Neural progenitor cell (in vitro differentiated cells): ENCODE measurements around the gene ZCCHC14. TPM values are rescaled to one million over a fixed set of nuclear protein-coding genes. Genes with fewer than 3 reads are reported as not detected.
A peak's percentile ranks its signal among the peaks of the same experiment; 100 is the strongest.

ENCODE experiments used
- DNase-seq: peaks from one replicate; pipeline ENCODE4 v3.0.0-alpha.2; 2016; ENCODE audit warnings: low spot score
- H2AFZ ChIP-seq: fragments of 200-600 bp; sonication (generic); replicated peaks from 2 replicates; pipeline ENCODE4 v1.6.1; 2016; ENCODE audit warnings: antibody characterized with exemption
- H3F3A ChIP-seq: fragments of 200-600 bp; sonication (generic); 2 replicates; pipeline ENCODE4 v1.6.1; 2016; ENCODE audit warnings: antibody characterized with exemption, low read depth
- H3K27ac ChIP-seq: fragments of 200-600 bp; sonication (generic); 2 replicates; pipeline ENCODE4 v1.5.1; 2016; ENCODE audit warnings: mild to moderate bottlenecking
- H3K27me3 ChIP-seq: fragments of 200-600 bp; sonication (generic); 2 replicates; pipeline ENCODE4 v1.6.1; 2016; ENCODE audit warnings: mild to moderate bottlenecking, moderate library complexity
- H3K36me3 ChIP-seq: fragments of 200-600 bp; sonication (generic); 2 replicates; pipeline ENCODE4 v1.5.1; 2016
- H3K4me1 ChIP-seq: fragments of 200-600 bp; sonication (generic); 2 replicates; pipeline ENCODE4 v1.6.1; 2016; ENCODE audit warnings: mixed run types
- H3K4me2 ChIP-seq: fragments of 200-600 bp; sonication (generic); 2 replicates; pipeline ENCODE4 v1.6.1; 2016
- H3K4me3 ChIP-seq: fragments of 200-600 bp; sonication (generic); 2 replicates; pipeline ENCODE4 v1.5.1; 2016
- H3K79me2 ChIP-seq: fragments of 200-600 bp; sonication (generic); 2 replicates; pipeline ENCODE4 v1.6.1; 2016; ENCODE audit warnings: low read depth
- H3K9ac ChIP-seq: fragments of 200-600 bp; sonication (generic); 2 replicates; pipeline ENCODE4 v1.6.1; 2016
- H3K9me3 ChIP-seq: fragments of 200-600 bp; sonication (generic); 2 replicates; pipeline ENCODE4 v1.5.1; 2016; ENCODE audit warnings: low read depth
- H4K20me1 ChIP-seq: fragments of 200-600 bp; sonication (generic); 2 replicates; pipeline ENCODE4 v1.6.1; 2016; ENCODE audit warnings: low read depth
- H3K27ac Mint-ChIP-seq: 3 replicates; pipeline ENCODE4 v1.8.0; 2021; ENCODE audit warnings: mixed read lengths
- H3K27me3 Mint-ChIP-seq: 2 replicates; pipeline ENCODE4 v1.8.0; 2022; ENCODE audit warnings: low read depth, mild to moderate bottlenecking, inconsistent platforms, moderate library complexity, mixed read lengths; ENCODE audit not compliant: insufficient read depth
- H3K36me3 Mint-ChIP-seq: 3 replicates; pipeline ENCODE4 v1.8.0; 2021; ENCODE audit warnings: mixed read lengths
- H3K4me1 Mint-ChIP-seq: 3 replicates; pipeline ENCODE4 v1.8.0; 2021; ENCODE audit warnings: mixed read lengths
- H3K4me3 Mint-ChIP-seq: 3 replicates; pipeline ENCODE4 v1.8.0; 2021; ENCODE audit warnings: mild to moderate bottlenecking, moderate library complexity, mixed read lengths
- H3K9me3 Mint-ChIP-seq: 3 replicates; pipeline ENCODE4 v1.8.0; 2020; ENCODE audit warnings: mixed read lengths
- EZH2 ChIP-seq: fragments of 200-600 bp; sonication (generic); IDR thresholded peaks from 2 replicates; pipeline ENCODE4 v1.6.1; 2017; ENCODE audit warnings: antibody characterized with exemption, mild to moderate bottlenecking, moderate library complexity
- EZH2phosphoT487 ChIP-seq: fragments of 200-600 bp; sonication (generic); IDR thresholded peaks from 2 replicates; pipeline ENCODE4 v1.6.1; 2017; ENCODE audit warnings: antibody characterized with exemption
- total RNA-seq: library from RNA; depleted of rRNA; stranded (reverse); fragments of >200 nt; gene quantifications from 2 replicates; pipeline ENCODE4 v1.2.3, GENCODE V29; 2015; ENCODE audit warnings: low replicate concordance
- TF ChIP-seq, protein P1 (sequence below): fragments of 200-600 bp; sonication (generic); IDR thresholded peaks from 2 replicates; pipeline ENCODE4 v1.5.1; 2017; ENCODE audit warnings: antibody characterized with exemption, mild to moderate bottlenecking

The ZCCHC14 gene
- total RNA-seq, 1 donor from 2014 or later = 10.3 TPM

DNA sequence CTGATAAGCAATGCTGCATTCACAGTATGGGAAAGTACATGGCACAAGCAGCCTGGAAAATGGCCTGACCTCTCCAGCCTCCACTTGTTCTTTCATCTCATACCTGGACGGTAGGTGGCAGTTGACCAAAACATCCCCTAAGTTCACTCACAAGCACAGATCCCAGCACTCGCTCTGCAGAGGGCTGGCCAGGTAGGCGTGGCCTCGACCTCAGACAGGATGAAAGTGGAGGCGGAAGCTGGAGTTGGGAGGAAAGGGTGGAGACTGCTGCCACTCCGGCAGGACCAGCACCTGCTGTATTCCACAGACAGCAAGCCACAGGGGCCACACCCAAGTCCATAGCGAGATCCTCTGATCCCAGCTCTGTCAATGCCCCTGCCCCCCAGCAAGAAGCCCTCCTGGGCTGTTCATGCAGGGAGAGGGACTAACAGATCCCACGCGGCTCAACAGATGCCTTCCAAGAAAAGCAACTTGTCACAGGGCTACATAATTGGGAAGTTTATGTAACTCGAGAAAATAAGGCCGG, 31.3 kb downstream of the ZCCHC14 start:
- DNase-seq = peak; percentile 89
- Mint-ChIP-seq H3K4me3 (peak overlapping the region; percentile 46), H3K27me3 (peaks cover 5% of the 10 kb centered on the region), H3K4me1 (peaks cover 48% of the 10 kb centered on the region), H3K27ac (no peak overlapping the region), H3K36me3 (peaks cover 5% of the 10 kb centered on the region), H3K9me3 (no peaks in the 10 kb centered on the region)
- peak overlapping the region; percentile 62 for H3K4me2 ChIP-seq
- peak overlapping the region; percentile 29 for H3K4me3 ChIP-seq
- H3K4me1 ChIP-seq = peaks cover 16% of the 10 kb centered on the region
- H3F3A ChIP-seq = peaks cover 17% of the 10 kb centered on the region
- no peak overlapping the region for H3K9ac ChIP-seq
- H2AFZ ChIP-seq = no peak overlapping the region
- peaks cover 50% of the 10 kb centered on the region for H3K79me2 ChIP-seq
- no peaks in the 10 kb centered on the region for H3K27me3 ChIP-seq
- no peak overlapping the region for H3K27ac ChIP-seq
- TF ChIP-seq, protein P1, sequence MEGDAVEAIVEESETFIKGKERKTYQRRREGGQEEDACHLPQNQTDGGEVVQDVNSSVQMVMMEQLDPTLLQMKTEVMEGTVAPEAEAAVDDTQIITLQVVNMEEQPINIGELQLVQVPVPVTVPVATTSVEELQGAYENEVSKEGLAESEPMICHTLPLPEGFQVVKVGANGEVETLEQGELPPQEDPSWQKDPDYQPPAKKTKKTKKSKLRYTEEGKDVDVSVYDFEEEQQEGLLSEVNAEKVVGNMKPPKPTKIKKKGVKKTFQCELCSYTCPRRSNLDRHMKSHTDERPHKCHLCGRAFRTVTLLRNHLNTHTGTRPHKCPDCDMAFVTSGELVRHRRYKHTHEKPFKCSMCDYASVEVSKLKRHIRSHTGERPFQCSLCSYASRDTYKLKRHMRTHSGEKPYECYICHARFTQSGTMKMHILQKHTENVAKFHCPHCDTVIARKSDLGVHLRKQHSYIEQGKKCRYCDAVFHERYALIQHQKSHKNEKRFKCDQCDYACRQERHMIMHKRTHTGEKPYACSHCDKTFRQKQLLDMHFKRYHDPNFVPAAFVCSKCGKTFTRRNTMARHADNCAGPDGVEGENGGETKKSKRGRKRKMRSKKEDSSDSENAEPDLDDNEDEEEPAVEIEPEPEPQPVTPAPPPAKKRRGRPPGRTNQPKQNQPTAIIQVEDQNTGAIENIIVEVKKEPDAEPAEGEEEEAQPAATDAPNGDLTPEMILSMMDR = peak; percentile 68
- TF ChIP-seq EZH2phosphoT487 = no peak
- no peak for TF ChIP-seq EZH2
- H4K20me1 ChIP-seq = peaks cover 54% of the 10 kb centered on the region
- H3K36me3 ChIP-seq = no peaks in the 10 kb centered on the region
- no peaks in the 10 kb centered on the region for H3K9me3 ChIP-seq

DNA sequence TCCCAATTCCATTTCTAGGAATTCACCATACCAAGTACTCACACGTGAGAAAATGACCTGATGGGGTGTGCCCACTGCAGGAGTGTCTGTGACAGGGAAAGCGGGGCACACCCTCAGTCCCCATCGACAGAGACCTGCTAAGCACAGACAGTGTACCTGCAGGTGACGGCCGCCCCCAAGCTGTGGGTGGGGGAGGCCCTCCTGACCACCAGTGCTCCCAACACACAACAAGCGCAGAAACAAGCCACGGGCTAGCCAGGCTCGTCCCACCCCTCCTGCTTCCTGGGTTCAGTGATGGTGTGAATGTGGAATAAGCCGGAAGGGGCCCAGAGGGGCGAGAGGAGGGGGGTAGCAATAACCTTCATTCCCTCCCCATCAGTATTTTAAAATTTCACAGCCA, 31.9 kb downstream of the ZCCHC14 start:
- peaks cover 48% of the 10 kb centered on the region for H4K20me1 ChIP-seq
- Mint-ChIP-seq H3K27me3 (peaks cover 5% of the 10 kb centered on the region), H3K4me1 (peaks cover 42% of the 10 kb centered on the region), H3K4me3 (no peak overlapping the region), H3K27ac (peak overlapping the region; percentile 42), H3K36me3 (peaks cover 5% of the 10 kb centered on the region), H3K9me3 (no peaks in the 10 kb centered on the region)
- H3K9me3 ChIP-seq = no peaks in the 10 kb centered on the region
- DNase-seq = no peak
- H3K9ac ChIP-seq = no peak overlapping the region
- H3K4me1 ChIP-seq = peaks cover 10% of the 10 kb centered on the region
- no peak overlapping the region for H3K27ac ChIP-seq
- H3K4me3 ChIP-seq = no peak overlapping the region
- H3F3A ChIP-seq = peaks cover 11% of the 10 kb centered on the region
- H2AFZ ChIP-seq = no peak overlapping the region
- no peaks in the 10 kb centered on the region for H3K36me3 ChIP-seq
- no peak overlapping the region for H3K4me2 ChIP-seq
- peaks cover 44% of the 10 kb centered on the region for H3K79me2 ChIP-seq
- no peaks in the 10 kb centered on the region for H3K27me3 ChIP-seq
- TF ChIP-seq, protein P1 = no peak
- TF ChIP-seq EZH2phosphoT487 (no peak), EZH2 (no peak)

DNA sequence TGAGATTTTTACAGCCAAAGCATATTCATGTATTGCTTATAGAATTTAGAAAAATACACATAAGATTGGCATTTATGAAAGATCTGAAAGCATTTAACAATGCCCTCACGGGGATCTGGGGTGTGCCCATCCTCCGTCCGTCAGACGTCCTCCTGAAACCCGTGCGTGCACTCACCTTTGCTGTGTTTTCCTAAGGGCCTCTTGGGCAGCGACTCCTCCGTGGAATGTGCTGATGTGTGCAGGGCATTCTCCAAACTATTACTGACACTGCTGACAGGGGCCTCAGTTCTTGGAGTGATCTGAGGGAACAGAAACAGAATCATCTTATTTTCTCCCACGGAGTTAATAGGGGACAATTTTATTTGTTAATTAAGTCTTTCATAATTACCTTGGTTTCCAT, 33.0 kb downstream of the ZCCHC14 start:
- TF ChIP-seq EZH2 = no peak
- TF ChIP-seq, protein P1 = no peak
- no peaks in the 10 kb centered on the region for H3K9me3 Mint-ChIP-seq
- Histone ChIP-seq H4K20me1 (peaks cover 37% of the 10 kb centered on the region), H3K27ac (no peak overlapping the region), H3K36me3 (no peaks in the 10 kb centered on the region), H3K27me3 (no peaks in the 10 kb centered on the region), H3K4me1 (peaks cover 2% of the 10 kb centered on the region), H3K4me3 (no peak overlapping the region), H3K79me2 (peaks cover 33% of the 10 kb centered on the region), H3F3A (peaks cover 8% of the 10 kb centered on the region), H3K9me3 (no peaks in the 10 kb centered on the region), H3K9ac (no peak overlapping the region), H3K4me2 (no peak overlapping the region), H2AFZ (no peak overlapping the region)
- H3K27ac Mint-ChIP-seq = no peak overlapping the region
- peaks cover 31% of the 10 kb centered on the region for H3K4me1 Mint-ChIP-seq
- H3K4me3 Mint-ChIP-seq = no peak overlapping the region
- DNase-seq = no peak
- H3K27me3 Mint-ChIP-seq = peaks cover 2% of the 10 kb centered on the region
- peaks cover 5% of the 10 kb centered on the region for H3K36me3 Mint-ChIP-seq
